Head of caudate nucleus (tissue), 42 donors: Measurements from ENCODE around the gene THSD4.

ENCODE experiments used
- DNase-seq, 42 donors: peaks; one replicate each; pipeline versions ENCODE4 v3.0.0 to v3.0.0-alpha.2; 2020 to 2021; ENCODE audit warnings: mixed read lengths in 7 of 42
- intact Hi-C: fragments of 100-400 bp; cut with DNase I; formaldehyde crosslinking; loops from one replicate; pipeline ENCODE4 v1.15.0; 2022

The THSD4 gene

DNA sequence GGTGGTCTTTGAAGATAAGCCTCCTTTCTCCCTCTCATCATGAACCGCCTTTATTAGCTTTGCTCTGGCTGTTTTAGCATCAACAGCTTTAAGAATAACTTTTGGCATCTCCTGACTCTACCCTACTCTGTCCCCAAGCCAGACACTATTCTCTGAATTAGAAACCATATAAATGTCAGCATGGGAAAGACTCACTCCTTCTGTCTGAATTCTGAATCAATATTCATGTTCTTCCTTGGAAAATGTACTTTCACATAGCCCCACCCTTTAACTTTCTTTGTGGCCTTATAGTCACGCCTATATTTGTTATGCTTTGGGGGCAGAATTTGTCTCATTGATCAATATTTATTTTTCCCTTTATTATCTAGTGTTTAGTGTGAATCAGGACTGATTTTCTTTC, 563.3 kb downstream of the THSD4 start:
- no peak for DNase-seq
- intact Hi-C loops: no loop called here

GRCh38 chr15:71679223-71679792, 564.0 kb downstream of the THSD4 start:
- intact Hi-C loops: no loop called here
- no peak for DNase-seq

- intact Hi-C loops: no loop called here
- no peak for DNase-seq
These were observed 564.6 kb downstream of the THSD4 start for GRCh38 chr15:71679793-71680353.

DNA sequence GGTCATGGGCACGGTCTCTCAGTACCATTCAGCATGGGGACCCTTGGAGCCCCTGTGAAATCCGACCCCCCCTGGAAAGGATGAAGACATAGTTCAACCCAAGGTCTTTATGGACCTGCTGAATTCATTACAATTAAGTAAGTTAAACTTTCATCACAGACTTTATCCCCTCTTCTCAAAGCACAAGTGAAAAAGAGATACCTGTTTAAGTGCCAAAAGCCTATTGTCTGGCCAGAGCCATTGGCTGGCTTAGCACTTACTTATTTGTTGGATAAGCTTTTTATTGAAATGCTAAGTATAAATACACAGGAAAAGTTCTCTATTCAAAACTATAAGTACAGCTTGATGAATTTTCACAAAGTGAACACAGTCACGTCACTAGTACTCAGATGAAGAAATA, 566.7 kb downstream of the THSD4 start:
- DNase-seq: no peak
- intact Hi-C loops: no loop called here

GRCh38 chr15:71683411-71684274, 568.4 kb downstream of the THSD4 start:
- intact Hi-C loops: no loop called here
- no peak for DNase-seq

DNA sequence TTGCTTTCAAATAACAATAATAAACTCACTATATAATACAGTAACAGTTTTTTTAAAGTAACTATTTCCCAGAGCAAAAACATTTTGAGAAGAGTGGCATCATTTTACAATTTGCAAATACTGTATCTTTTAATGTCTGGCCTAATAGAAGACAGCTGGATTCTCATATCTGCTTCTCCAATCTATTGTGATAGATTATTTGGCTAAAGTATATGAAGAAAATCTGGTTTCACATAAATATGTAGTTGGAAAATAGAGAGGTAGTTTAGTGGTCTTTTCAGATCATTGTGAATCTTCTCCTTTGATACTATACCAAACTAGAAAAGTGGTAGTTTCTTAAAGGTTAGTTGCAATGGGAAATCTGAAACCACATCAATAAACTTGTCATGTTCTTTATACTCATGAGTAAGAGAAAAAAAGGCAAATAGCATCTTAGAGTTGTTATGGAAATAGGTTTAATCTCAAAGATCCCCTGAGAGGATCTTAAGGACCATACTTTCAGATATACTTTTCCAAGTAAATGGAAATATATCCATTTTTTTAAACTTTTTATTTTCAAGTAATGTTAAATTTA, 570.2 kb downstream of the THSD4 start:
- DNase-seq: no peak
- intact Hi-C loops: no loop called here

GRCh38 chr15:71686221-71687050, 571.2 kb downstream of the THSD4 start:
- DNase-seq: no peak
- intact Hi-C loops: no loop called here

DNA sequence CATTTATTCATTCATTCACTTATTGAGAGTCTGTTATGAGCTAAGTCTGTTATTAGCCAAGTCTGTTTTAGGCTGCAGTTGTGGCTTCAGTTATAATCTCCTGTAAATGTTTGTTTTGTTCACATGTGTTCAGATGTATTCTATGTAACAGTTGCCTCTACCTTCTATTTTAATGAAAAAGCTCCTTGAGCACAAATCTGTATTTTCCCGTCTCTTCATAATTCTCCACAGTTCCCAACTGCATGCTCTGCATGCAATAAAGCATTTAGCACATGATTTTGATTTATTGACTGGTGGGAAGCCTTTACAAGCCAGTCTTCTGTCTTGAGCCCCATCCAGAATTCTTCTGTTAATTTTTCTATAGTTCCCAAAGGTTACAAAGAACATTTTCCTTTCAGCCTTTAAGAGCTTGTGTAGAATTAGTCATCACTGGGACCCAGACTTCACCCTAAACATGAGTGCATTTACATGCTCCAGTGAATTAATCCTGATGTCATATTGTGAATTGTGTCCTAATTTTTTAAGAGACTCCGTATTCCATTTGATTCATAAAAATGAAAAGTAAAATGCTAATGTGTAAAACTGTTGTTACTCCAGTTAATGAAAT, 572.7 kb downstream of the THSD4 start:
- DNase-seq: no peak
- intact Hi-C loops: no loop called here

DNA sequence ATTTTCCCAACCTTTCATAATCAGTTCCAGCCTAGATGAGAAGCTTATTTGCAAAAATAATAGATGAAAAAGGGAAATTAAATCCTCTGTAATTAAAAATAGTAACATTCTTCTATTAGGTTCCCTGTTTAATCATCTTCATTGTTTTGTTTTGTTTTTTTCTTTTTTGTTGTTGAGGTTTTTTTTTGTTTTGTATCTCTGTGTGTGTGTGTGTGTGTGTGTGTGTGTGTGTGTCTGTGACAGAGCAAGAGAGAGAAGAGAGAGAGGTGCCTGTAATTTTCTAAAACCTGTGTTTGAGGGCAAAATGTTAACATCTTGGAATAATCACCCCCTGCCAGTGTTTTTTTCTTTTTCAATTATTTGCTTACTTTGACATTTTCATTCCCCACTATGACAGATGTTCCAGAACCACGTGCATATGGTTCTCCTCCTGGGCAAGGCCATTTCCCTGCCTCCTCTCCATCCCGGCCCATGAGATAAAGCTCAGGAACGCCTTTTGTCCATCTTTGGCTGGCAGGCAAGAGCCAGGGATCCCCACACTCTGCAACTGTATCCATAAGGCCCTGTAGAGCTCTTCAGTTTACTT, 573.3 kb downstream of the THSD4 start:
- DNase-seq: no peak
- intact Hi-C loops: no loop called here

DNA sequence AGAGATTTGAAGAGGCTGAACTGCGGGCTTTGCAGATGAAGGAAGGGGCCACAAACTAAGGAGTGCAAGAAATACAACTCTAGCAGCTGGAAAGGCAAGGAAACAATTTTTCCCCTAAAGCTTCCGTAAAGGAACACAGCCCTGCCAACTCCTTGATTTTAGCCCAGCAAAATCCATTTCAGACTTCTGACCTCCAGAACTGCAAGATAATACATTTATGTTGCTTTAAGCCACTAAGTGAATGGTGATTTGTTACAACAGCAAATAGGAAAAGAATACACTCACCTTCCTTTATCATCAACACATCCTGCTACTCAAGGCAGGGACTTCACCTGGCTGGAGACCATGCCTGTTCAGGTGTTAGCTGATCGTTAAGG, 575.8 kb downstream of the THSD4 start:
- intact Hi-C loops: no loop called here
- peak in 1 of 42 donors; percentile 9 for DNase-seq

GRCh38 chr15:71691458-71692417, 576.5 kb downstream of the THSD4 start:
- intact Hi-C loops: no loop called here
- peak in 1 of 42 donors; percentile 14 for DNase-seq

DNA sequence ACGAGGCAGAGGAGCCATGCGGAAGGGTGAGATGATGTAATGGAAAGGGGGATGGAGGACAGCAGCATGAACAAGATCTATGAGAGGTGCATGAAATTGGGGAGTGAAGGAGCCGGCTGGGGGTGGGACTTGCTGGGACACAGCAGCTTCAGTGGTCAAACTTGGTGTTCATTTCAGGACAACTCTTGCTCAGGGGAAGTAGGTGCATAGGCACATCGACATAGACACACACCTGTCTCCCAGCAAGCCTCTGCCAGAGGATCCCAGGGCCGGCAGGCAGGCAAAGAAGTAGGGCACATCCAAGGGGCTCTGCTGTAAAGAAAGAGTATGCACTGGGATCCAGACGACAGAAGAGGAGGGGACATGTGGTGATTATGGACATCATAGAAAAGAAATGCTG, 582.0 kb downstream of the THSD4 start:
- intact Hi-C loops: no loop called here

GRCh38 chr15:71698030-71698429, 582.8 kb downstream of the THSD4 start:
- peak in 1 of 42 donors; percentile 2 for DNase-seq
- intact Hi-C loops: no loop called here

More for the DNA sequence above, 582.0 kb downstream of the THSD4 start:
- peak in 1 of 42 donors; percentile 10 for DNase-seq

- intact Hi-C loops: no loop called here
- no peak for DNase-seq
These were observed 583.5 kb downstream of the THSD4 start for GRCh38 chr15:71698742-71699141.

DNA sequence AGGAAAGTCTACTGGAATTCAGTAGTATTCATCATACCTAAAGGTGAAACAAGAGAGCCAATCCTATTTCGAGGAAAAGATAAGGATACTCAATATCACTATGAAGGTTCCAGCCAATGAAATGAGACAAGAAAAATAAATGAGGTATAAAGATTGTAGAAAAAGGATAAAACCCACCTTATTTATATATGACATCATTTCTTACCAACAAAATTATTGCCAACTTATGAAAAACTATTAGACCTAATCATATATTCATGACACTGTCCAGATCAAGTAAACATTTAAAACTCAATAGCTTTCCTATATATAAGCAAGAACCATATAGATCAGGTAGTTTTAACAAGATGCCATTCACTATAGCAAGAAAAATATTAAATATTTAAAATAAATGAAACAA, 584.7 kb downstream of the THSD4 start:
- DNase-seq: no peak
- intact Hi-C loops: no loop called here

DNA sequence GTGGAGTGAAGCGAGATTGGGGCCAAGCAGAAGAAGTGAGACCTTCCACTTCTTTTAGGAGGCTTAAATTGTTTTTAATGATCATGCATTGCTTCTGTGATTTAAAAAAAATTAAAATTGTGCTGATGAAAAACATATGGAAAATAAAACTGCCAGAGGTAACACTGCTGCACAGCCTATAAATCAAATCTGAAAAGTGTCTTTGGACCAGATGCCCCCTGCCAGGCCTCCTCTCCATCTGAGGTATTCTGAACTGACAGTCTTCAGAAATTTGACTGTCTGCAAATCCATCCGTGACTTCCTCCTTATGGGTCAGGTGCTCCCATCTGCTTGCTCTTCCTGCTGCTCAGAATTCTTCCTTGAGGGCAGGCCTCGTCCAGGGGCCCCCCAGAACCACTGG, 586.5 kb downstream of the THSD4 start:
- intact Hi-C loops: no loop called here
- peak in 1 of 42 donors; percentile 26 for DNase-seq

DNA sequence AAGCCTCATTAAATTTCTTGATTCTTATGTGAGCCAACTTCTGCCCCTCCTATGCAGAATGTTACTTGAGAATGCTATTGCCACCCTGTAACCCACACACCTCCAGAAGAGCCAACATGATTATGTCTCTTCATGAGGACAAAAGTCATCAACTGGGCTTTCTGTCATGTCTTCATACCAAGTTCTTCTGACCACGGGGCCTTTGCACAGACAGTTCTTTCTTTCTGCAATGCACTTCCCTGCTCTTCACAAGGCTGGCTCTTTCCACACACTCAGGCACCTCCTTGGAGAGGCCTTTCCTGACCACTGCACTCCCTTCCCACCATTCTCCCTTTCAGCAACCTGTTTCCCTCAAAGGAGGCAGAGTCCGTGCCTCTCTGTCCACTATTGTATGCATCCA, 587.2 kb downstream of the THSD4 start:
- intact Hi-C loops: no loop called here
- DNase-seq: peak in 1 of 42 donors; percentile 10
